Fibroblast of peridontal ligament (primary cell): ENCODE measurements around the gene ADIPOR2.

Experiments
- DNase-seq: peaks from one replicate; pipeline ENCODE4 v3.0.0-alpha.2; 2010; ENCODE audit errors: extremely low read depth

The ADIPOR2 gene, protein sequence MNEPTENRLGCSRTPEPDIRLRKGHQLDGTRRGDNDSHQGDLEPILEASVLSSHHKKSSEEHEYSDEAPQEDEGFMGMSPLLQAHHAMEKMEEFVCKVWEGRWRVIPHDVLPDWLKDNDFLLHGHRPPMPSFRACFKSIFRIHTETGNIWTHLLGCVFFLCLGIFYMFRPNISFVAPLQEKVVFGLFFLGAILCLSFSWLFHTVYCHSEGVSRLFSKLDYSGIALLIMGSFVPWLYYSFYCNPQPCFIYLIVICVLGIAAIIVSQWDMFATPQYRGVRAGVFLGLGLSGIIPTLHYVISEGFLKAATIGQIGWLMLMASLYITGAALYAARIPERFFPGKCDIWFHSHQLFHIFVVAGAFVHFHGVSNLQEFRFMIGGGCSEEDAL

DNA sequence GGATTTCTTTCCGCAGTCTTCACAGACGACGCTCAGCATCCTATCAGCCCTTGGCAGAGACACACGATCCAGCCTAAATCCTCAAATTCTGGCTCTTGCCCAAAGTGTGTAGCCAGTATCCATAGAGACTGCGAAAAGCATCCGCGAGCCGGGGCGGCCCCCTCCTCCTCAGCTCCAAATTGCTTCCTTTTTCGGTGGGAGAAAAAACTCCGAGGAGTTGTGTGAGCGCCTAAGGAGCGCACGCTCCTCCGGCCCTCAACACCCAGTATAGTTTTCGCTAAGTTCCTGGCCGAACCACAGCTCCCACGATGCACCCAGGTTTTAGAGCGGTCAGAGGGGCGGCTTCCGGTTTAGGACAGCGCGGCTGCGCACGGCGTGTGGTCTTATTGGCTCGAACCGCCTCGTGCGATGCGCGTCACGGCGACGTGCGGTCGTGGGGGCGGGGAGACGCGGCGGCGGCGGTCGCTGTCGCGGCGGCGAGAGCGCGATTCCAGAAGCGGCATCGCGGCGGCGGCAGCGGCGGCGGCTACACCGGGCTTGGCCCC lies at the start of gene ADIPOR2:
Gene ADIPOR2 (plus strand): TSS at position 493 of the 545 bp plus-strand sequence. CDS start 63,274 bp downstream, outside the sequence.
- peak; percentile 96 for DNase-seq

DNA sequence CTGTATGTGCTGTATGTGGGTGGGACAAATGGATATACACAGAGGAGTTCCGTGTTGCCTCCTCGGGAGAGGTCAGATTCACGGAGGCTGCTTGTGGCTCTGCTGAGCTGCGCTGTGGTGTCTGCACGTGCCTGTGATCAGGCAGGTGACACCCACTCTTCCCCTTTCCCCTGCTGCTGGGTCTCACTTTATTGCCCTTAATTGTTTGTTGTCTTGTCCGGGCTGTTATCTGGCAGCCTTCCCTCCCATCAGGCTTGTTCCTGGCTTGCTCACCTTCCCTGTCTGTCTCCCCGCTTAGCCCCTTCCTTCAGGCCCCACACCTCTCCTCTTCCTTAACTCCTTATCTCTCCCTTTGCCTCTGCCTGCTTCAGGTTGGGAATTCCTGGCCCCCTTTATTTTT lies 48.4 kb upstream of the ADIPOR2 start:
- no peak for DNase-seq

DNA sequence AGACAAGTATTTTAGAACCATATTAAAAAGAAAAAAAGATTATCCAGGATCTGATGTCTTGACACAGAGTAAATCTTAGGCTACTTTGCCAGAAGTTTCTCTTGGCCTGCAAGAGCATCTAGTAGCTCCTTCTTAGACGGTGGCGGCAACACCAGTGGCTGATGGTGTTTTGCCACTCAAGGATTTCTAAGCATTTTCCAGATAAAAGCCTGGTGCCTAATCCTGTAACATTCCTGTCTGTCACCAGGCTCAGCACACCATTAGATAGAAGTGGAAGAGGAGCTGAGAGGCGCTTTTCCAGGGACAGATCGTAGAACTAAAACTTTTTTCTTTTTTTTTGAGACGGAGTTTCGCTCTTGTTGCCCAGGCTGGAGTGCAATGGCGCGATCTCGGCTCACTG lies 47.8 kb upstream of the ADIPOR2 start:
- DNase-seq, result no peak

DNA sequence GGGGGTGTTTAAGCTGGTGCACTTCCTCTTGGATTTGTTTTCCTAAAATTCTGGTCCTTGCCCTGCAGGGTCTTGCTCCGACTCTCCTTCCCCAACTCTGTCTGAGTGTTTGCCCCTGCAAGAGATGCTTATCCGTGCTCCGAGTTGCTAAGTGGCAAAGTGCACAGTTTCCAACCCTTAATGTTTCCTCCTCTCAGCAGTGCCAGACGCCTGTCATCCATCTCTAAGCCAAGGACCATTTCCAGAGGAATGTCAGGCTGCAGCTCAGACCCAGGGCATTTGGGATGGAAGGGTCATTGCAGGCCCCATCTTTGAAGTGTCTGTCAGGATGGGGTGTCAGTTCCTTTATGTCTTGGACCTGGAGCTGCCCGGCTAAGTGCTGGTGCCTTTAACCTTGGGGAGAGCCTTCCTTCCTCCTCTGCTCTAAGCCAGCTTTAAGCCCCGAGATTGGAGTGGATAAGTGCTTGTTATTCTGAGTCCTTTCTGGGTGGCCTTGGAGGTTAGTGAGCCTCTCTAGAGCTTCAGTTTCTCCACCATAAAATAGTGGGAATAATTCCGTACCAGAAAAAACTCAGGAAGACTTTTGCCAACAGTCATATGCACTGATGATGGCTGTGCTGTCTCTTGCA lies 46.9 kb upstream of the ADIPOR2 start:
- no peak for DNase-seq

DNA sequence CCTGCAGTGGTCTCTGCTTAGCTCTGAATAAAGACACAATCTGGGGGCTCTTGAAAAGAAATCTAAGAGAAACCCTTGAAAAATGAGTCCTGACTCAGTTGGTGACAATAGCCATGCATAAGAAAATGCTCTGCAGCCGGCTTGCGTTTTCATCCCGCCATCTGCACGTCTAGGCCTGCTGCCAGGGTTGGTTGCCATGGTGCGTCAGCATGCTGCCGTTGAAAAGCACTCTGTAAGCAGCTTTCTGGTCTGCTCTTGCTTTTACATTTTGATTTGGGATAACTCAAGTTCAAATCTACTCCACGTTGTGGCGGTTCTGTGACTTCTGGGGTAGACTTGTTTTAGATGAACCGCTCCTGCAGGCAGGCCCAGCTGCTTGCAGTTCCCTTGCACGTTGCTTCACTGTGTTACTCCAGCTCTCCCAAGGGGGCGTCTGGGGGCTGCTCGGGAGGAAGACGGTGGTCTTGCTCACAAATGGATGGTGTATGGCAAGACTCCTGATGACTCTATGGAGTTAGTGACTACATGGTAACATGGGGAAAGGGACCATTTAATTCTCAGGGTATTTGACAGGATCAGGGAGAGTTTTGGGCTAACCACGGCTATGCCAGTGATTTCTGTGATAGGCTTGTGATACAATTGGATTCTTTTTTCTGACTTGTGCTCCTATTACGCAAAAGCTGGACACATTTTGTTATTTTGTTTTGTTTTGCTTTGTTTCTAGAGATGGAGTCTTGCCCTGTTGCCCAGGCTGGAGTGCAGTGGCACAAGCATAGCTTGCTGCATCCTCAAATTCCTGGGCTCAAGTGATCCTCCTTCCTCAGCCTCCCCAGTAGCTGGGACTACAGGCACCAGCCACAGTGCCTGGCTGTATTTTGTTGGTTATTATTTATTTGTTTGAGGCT lies 46.1 kb upstream of the ADIPOR2 start:
- DNase-seq, result peak; percentile 86

DNA sequence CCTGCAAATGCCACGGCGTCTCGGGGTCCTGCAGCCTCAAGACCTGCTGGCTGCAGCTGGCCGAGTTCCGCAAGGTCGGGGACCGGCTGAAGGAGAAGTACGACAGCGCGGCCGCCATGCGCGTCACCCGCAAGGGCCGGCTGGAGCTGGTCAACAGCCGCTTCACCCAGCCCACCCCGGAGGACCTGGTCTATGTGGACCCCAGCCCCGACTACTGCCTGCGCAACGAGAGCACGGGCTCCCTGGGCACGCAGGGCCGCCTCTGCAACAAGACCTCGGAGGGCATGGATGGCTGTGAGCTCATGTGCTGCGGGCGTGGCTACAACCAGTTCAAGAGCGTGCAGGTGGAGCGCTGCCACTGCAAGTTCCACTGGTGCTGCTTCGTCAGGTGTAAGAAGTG lies 45.1 kb upstream of the ADIPOR2 start:
- DNase-seq, result no peak

DNA sequence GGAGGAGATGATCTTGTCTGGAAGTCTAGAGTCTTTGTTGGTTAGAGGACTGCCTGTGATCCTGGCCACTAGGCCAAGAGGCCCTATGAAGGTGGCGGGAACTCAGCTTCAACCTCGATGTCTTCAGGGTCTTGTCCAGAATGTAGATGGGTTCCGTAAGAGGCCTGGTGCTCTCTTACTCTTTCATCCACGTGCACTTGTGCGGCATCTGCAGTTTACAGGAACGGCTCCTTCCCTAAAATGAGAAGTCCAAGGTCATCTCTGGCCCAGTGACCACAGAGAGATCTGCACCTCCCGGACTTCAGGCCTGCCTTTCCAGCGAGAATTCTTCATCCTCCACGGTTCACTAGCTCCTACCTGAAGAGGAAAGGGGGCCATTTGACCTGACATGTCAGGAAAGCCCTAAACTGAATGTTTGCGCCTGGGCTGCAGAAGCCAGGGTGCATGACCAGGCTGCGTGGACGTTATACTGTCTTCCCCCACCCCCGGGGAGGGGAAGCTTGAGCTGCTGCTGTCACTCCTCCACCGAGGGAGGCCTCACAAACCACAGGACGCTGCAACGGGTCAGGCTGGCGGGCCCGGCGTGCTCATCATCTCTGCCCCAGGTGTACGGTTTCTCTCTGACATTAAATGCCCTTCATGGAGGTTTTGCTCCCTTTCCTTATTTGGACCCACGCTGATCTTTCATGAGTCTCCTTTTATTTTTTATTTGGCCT lies 44.1 kb upstream of the ADIPOR2 start:
- no peak for DNase-seq

DNA sequence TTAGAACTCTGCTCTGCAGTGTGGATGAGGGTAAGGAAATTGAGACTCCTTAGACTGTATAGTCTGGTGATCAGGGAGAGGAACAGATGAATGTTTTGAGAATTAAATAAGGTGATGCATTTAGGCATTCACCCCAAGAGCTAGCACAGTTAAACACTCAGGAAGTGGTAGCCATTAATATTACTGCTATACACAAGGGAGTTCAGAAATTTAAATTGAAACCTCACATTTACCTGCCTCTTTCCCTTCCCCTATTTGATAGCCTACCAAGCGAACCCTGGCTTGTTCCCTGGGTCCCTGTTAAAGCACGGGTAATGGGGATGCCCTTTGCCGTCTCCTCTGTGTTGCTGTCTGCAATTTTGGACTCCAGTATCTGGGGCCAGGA lies 43.6 kb upstream of the ADIPOR2 start:
- no peak for DNase-seq

DNA sequence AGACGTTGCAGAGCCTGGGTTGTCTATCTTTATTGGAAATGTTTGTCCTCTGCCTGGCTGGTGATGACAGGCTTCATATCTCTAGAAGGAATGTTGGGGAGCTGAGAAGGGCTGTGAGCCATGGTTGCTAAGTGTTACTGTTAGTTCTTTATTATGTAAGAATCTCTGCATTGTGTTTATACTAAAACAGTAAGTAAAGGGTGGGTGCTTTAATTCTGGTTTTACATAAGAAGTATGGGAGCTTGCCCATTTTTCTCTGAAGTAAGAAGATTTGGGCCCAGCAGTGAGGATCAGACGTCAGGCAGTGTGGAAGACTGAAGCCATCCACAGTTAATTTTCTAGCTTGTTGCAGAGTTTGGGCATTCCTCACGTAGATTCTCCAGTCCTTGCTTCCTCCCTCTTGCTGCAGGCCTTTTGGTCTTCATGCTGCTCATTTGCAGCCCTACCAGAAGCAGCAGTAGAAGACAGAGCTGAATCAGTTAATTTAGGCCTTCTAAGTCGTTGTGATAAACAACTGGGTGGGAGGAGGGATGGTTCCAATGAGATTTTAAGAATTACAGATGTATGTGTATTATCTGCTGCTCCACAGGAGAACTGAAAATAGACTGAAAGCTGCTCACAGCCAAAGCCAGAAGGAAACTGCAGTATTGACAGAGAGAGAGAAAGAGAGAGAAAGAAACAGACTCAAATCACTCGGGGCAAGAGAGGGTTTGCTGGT lies 40.5 kb upstream of the ADIPOR2 start:
- DNase-seq, result peak; percentile 38

DNA sequence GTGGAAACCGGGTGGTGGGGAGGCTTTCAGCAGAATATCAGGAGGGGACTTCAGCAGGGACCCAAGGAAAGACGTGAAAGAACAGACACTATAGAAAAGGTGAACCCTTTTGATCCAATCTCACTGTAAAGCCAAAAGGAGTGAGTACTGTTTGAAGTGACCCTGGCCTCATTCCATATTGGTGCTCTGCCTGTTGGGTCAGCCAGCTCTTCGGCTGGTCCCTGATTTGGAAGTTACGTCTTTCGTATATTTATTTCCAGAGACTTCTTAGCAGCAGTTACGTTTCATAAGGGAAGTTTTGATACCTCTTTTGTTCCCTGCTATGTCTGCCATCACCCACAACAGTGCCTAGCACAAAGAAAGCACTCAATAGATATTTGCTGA lies 39.9 kb upstream of the ADIPOR2 start:
- no peak for DNase-seq

DNA sequence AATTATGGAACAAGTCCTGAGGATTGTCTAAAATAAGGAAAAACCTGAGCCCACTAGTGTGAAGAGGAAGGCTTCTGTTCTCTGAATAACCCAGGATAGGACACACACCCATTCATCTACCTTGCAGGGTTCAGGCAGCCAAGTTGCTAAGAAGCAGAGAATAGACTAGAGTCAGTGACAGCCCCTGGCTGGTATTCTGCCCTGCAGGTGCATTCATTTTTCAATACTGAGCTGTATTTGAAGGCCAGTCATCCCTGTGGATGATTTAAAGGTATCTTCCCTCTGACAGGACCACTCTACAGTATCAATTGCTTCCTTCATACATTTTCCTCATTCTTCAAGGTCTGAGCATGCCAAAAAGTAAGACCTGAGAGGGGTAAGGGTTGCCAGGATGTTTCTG lies 38.9 kb upstream of the ADIPOR2 start:
- DNase-seq, result no peak

DNA sequence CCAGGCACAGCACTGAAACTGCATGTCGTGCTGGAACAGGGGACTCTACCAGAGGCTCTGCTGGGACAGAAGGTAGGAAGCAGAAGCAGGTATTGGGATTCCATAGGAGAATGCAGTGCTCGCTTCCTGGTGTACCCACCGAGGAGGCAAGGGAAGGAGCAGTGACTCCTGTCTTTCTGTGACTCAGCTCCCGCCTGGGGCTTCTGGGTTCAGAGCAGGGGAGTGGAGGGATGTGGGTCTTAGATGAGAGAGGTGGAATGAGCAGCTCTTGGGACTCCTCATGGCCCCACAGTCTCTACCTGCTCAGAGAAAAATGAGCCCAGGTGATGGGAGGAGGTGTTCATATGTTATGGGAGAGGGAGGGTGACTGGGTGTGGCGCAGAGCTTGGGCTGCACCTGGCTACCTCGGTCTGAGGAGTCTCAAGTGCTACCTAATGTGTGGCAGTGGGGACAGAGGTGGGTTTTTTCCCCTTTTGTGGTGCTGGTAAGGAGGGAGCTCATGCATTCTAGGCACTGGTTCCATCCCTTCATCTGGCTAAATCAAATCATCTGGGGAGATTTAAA lies 35.6 kb upstream of the ADIPOR2 start:
- no peak for DNase-seq

DNA sequence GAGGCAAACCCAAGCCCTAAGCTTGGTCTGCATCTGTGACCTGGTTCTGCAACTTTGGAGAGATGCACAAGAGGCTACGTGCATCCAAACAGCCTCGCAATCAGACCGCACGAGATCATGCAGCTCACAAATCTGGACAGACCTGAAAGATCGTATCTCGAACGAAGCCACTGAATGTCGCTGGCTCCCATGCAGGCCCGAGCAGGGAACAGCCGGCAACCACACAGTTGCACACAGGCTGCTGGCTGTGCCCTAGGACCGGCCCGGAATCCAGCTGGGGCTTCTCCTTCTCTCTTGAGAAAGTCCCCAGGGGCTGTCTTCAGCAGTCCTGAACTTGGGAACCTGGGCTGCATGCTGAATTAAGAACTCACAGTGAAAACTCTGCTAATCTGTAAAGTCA lies 34.0 kb upstream of the ADIPOR2 start:
- DNase-seq, result no peak

DNA sequence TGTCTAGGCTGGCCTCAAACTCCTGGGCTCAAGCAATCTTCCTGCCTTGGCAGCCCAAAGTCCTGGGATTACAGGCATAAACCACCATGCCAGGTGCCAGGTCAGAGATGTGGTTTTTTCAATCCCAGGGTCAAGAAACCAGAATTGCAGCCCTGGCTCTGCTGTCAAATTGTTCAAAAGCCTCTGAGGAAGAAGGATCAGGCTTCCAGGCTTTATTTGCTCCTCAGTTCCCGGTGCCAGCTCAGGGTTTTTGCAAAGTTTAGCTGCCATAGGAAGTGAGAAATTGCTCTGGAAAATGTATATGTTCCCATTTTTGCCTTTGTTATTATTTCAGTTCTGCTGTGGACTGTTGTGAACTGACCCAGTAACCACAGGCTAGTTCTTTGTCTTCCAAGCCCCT lies 33.2 kb upstream of the ADIPOR2 start:
- DNase-seq, result no peak

DNA sequence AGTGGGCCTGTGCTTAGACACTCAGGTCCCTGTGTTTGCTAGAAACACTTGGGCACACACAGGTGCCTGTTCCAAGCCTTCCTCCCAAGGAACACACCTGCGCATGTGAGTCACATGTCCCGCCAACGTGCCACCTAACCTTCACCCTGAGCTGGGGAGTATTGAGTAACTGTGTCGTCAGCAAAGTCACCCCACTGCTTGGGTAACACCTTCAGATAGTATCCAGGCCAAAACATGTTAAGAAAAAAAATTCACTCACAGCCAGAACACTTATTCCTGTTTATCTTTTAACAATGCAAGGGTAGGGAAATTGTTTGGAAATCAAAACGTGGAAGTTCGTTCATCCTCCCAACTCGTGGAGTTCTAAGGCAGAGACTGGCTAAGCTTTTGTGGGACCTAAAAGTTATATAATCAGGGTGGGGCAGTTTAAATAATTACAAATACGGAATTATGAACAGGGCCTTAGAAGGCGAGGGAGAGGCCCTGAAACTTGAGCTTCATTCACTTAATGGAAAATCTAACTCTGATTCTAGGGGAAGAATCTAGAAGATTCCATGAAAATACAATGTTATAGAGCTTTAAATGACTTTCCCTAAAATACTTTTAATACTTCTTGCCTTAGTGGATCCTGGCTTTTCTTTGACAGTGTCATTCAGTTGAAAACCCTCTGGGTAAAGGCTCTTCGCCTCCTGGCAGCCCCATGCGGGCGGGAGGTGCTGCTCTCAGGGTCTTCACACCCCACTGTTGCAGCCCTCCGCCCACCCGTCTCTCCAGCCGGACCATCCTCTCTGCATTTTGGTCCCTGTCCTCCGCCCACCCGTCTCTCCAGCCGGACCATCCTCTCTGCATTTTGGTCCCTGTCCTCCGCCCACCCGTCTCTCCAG lies 30.3 kb upstream of the ADIPOR2 start:
- DNase-seq, result no peak

DNA sequence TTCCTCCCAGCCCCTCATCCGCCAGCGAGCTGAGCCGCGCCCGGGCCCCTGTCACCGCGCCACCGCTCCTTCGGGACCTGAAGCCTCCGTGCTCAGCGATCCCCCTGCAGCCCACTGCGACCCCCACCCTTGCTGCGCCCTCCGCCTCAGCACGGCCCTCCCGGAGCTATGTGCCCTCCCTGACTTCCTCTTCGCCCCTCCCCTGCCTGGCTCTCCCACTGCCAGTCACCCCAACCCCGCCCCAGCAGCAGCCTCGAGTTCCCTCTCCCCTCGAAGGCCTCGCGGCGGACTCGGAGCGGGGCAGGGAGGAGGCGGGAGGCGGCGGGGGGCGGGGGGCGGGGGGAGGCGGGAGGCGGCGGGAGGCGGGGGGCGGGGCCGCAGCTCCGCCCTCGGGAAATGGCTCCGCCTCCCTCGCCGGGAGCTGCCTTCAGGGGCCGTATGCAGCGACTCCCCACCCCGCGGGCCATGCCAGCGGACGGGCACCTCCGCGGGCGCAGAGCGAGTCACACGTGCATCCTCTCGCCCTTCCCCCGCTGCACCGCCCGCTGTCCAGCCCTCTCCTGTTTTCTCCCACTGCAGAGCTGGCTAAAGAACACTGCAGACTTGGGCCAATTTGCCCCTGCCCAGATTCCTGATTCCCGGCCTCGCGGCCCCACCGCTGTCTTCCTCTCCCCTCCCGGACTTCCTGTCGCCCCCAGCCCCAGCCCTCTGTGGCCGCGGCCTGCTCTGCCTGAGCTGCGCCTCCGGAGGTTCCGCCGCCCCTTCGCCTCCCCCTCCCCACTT lies 29.1 kb upstream of the ADIPOR2 start:
- DNase-seq, result peak; percentile 78

DNA sequence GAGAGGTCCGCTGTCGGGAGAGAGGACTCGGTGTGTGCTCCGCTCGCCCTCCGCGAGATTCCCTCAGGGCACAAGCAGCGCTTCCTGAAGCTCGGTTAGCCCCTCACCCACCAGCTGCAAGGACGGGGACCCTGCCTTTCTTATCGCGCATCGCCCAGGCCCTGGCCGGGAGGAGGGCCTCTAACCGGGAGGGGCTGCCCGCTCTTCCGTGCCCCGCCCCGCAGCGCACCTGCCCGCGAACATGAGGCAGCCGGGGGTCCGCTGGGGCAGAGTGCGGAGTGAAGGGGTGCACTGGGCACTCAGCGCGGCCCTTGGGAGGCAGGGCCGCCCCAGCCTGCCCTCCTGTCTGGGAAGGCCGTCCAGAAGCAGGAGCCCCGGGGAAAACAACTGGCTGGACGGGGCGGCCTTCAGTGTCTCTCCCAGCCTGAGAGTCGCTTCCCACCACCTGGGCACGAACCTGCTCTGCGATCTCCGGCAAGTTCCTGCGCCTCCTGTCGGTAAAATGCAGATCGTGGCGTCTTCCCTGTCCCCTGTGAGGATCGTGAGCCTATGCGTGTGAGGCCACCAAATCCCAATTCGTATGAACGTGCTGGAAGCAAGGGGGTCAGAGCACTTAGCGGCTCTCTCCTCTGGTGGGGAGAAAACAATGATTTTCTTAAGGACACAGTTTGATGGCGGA lies 28.0 kb upstream of the ADIPOR2 start:
- DNase-seq, result no peak

DNA sequence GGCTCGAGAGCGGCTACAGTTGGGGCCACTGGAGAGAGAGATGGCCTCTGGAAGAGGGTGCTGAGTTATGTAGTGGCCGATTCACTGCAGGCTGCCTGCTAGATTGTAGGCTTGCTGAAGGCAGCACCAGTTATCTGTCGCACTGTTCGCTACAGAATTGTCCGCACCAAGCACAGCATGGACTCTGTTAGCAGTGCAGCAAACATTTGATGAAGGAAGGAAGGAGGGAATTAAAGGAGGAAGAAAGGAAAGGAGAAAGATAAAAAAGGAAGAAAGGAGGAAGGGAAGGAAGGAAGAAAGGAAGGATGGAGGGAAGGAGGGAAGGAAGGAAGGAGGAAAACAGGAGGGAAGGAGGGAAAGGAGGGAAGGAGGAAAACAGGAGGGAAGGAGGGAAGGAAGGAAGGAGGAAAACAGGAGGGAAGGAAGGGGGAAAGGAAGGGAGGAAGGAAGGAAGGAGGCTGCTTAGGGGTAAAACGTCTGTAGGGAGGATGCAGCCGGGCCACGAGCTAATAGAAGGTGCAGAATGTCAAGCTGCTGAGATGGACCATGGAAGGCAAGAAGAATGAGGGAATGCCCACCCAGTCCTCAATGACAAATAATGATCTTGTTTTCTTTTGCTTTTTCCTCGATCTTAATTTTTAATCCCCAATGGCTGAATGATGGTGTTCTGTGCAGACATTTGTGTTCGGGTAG lies 27.3 kb upstream of the ADIPOR2 start:
- DNase-seq, result no peak
